ENCODE results near the gene S100A8. TPM values are rescaled to one million over a fixed set of nuclear protein-coding genes. Genes with fewer than 3 reads are reported as not detected.

The S100A8 gene
- total RNA-seq, 2 donors from 2014 or later = 1.8 TPM; not detected in 1

DNA sequence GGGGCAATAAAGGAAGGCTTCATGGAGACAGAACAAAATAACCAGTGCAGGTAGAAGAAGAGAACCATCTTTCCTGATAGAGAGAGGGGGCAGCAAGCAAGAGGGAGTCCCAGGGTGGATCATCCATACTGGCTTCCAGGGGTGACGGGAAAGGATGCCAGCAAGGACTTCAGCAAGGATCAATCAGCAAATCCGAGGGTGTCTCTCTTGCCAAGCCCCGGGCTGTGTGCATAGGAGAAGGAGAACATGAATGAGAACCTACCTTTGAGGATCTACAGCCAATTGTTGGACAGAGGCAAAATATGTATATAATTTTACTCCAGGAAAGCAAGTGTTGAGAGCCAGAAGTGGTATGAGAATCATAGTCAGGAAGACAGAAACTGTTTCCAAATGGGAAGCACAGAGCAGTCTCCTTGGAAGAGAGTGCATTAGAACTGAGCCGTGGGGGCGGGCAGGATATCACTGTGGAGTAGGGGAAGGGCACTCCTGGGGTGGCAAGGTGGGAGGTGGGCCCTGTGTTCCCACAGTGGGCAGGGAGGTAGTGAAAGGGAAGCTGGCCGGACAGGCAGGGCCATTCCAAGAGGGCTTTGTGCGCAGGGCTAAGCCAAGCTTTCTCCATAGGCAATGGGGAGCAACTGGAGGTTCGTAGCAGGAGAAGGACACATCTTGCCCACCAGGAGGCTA, 34.3 kb downstream of the S100A8 start:
- H3K4me1 ChIP-seq = no peaks in the 10 kb centered on the region
- H3K9me3 ChIP-seq = no peaks in the 10 kb centered on the region
- H3K27ac ChIP-seq = no peak overlapping the region
- no peaks in the 10 kb centered on the region for H3K27me3 ChIP-seq
- DNase-seq (no peak), ATAC-seq (no peak)
- intact Hi-C loops (cut with DNase I) = loop anchor here (5.0 kb wide), 1 partner anchor 141 kb away; no protein-coding TSS in a partner anchor
- TF ChIP-seq POLR2A (IDR thresholded peaks at IDR 0.05) = no peak
- TF ChIP-seq, protein P1, sequence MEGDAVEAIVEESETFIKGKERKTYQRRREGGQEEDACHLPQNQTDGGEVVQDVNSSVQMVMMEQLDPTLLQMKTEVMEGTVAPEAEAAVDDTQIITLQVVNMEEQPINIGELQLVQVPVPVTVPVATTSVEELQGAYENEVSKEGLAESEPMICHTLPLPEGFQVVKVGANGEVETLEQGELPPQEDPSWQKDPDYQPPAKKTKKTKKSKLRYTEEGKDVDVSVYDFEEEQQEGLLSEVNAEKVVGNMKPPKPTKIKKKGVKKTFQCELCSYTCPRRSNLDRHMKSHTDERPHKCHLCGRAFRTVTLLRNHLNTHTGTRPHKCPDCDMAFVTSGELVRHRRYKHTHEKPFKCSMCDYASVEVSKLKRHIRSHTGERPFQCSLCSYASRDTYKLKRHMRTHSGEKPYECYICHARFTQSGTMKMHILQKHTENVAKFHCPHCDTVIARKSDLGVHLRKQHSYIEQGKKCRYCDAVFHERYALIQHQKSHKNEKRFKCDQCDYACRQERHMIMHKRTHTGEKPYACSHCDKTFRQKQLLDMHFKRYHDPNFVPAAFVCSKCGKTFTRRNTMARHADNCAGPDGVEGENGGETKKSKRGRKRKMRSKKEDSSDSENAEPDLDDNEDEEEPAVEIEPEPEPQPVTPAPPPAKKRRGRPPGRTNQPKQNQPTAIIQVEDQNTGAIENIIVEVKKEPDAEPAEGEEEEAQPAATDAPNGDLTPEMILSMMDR (IDR thresholded peaks at IDR 0.05) = no peak
- WGBS, 2 donors = 68 to 69% methylated on average over 8 of the region's 8 CpGs
- H3K36me3 ChIP-seq (replicated peaks in 1 of 2; ENCODE audit: insufficient read depth in 1 of 2, low read depth in 2 of 2) = no peaks in the 10 kb centered on the region
- no peak overlapping the region for H3K4me3 ChIP-seq

DNA sequence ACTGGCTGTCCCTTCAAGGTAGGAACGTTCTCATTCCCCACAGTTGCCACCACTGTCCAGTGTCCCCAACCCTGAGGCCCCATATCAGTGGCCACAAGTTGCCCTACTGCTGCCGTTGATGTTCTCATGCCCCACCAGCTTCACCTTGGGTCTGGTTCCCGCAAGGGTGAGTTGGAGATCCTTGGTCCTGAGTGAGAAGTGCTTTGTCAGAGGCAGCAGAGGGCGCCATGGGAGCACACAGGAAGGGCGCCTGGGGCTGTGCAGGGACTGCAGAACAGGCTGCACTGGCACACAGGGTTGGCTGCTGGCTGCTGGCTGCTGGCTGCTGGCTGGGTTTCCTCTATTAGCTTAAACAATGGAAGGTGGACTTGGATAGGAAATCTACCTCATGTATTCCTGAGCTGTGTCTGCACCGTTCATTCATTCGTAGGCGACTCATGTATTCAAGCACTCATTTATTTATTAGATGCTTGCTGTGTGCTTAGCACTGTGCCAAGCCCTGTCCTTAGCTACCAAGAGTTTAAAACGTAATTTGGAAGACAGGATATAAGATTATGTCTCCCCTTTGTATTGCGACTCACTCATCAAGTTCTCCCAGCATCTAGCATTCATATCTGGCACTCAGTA, 35.3 kb downstream of the S100A8 start:
- intact Hi-C loops (cut with DNase I) = loop anchor here (5.0 kb wide), 1 partner anchor 142 kb away; no protein-coding TSS in a partner anchor
- H3K27me3 ChIP-seq = no peaks in the 10 kb centered on the region
- ATAC-seq = no peak
- peak in 3 of 4 donors; percentile 32 to 67 (median 39) for DNase-seq
- H3K4me1 ChIP-seq = no peaks in the 10 kb centered on the region
- TF ChIP-seq POLR2A (IDR thresholded peaks at IDR 0.05) = no peak
- TF ChIP-seq, protein P1 (IDR thresholded peaks at IDR 0.05) = peak in 4 of 7 experiments; percentile 14 to 37 (median 16)
- H3K9me3 ChIP-seq = no peaks in the 10 kb centered on the region
- H3K36me3 ChIP-seq (replicated peaks in 1 of 2; ENCODE audit: insufficient read depth in 1 of 2, low read depth in 2 of 2) = no peaks in the 10 kb centered on the region
- no peak overlapping the region for H3K27ac ChIP-seq
- no peak overlapping the region for H3K4me3 ChIP-seq
- 36 to 44% methylated on average over 8 to 10 of the region's 10 CpGs for WGBS, 2 donors

DNA sequence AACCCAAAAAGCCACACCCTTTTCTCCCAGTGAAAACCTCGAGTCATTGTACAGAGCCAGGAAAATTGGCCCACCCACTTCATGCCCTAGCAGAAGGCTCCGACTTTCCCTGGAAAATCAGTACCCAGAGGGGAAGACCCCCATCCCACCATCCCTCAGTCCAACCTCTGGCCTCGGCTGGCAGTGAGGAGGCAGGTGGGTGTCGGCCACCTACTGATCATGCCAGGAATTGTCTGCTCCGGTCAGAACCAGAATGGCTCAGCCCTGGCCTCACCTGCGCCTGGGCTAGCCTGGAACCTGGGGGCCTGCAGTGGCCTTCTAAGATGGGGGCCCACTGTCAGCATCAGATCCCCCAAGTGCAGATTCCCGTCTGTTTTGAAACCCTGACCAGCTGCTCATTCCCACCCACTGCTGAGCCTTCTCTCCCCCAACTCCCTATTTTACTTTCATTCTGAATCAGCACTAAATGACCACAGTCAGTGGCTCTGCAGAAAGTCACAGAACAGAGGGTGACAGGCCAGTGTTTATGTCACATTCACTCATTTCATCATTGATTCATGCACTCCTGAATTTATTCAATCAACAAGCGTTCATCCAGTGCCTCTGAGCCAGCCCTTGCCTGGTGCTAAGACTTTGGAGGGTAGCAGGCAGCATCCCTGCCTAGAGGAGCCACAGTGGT, 36.2 kb downstream of the S100A8 start:
- ATAC-seq (no peak), DNase-seq (no peak)
- WGBS, 2 donors = 47 to 57% methylated on average over 5 to 8 of the region's 8 CpGs
- no peaks in the 10 kb centered on the region for H3K36me3 ChIP-seq (replicated peaks in 1 of 2; ENCODE audit: insufficient read depth in 1 of 2, low read depth in 2 of 2)
- H3K27me3 ChIP-seq = peaks cover 0 to 3% of the 10 kb centered on the region in 2 donors
- intact Hi-C loops (cut with DNase I) = loop anchor here (5.0 kb wide), 1 partner anchor 143 kb away; no protein-coding TSS in a partner anchor
- no peaks in the 10 kb centered on the region for H3K4me1 ChIP-seq
- TF ChIP-seq, protein P1 (IDR thresholded peaks at IDR 0.05) = no peak
- TF ChIP-seq POLR2A (IDR thresholded peaks at IDR 0.05) = no peak
- no peak overlapping the region for H3K27ac ChIP-seq
- no peaks in the 10 kb centered on the region for H3K9me3 ChIP-seq
- H3K4me3 ChIP-seq = no peak overlapping the region

DNA sequence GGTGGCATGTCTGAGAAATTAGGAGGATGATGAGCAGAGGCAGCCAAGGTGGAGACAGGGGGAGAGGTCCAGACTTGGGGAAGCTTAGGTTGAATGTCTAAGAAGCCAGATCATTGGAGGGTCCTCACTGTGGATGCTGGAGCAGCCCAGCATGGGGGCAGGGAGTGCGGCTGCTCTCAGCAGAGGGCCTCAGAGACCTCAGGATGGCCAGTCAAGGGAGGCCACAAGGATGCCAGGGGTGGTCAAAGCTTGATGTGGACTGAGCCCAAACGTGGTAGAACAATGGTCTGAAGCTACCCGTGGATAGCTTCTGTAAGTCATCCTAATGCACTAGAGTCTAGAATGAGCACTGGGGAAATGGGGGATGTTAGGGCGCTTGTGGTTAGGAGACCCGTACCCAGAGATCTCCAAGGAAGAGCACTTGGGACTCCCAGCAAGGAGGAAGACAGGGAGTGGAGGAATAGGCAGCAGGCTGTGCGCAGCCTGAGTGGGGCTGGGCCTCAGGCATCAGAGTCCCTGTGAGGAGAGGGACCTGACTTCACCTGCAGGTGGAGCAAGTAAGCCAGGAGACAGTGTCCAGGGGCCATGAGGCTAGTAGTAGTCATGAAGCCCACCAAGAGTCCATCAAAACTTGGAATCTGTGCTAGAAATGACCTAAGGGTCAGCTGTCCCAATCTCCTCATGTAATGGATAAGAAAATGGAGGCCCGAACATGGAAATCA, 37.5 kb downstream of the S100A8 start:
- intact Hi-C loops (cut with DNase I) = no loop called here
- no peak for DNase-seq
- WGBS, 2 donors = 56 to 66% methylated on average over 7 of the region's 7 CpGs

More for the DNA sequence above, 37.5 kb downstream of the S100A8 start:
- no peak for TF ChIP-seq POLR2A (IDR thresholded peaks at IDR 0.05)
- TF ChIP-seq, protein P1 (IDR thresholded peaks at IDR 0.05) = no peak
- Histone ChIP-seq H3K27ac (no peak overlapping the region), H3K4me3 (no peak overlapping the region), H3K27me3 (peaks cover 0 to 3% of the 10 kb centered on the region in 2 donors), H3K4me1 (no peaks in the 10 kb centered on the region), H3K9me3 (no peaks in the 10 kb centered on the region), H3K36me3 (replicated peaks in 1 of 2; ENCODE audit: insufficient read depth in 1 of 2, low read depth in 2 of 2) (no peaks in the 10 kb centered on the region)
- ATAC-seq = no peak

All from body of pancreas (tissue), 4 donors.